Dermis blood vessel endothelial cell (primary cell): ENCODE measurements around the gene CCDC88C. TPM values are rescaled to one million over a fixed set of nuclear protein-coding genes. Genes with fewer than 3 reads are reported as not detected.
"Not testable (repeated sequence)": the region's sequence is repeated elsewhere in the genome, so short reads cannot be mapped to it uniquely, and the experiment has no call there.

ENCODE experiments used
- DNase-seq: peaks from one replicate; pipeline ENCODE4 v3.0.0; 2010
- total RNA-seq: library from RNA; depleted of rRNA; stranded (reverse); fragments of >200 nt; gene quantifications from 2 replicates; pipeline ENCODE4 v1.2.3, GENCODE V29; 2014

Gene CCDC88C
- total RNA-seq, 1 donor from 2014 or later = 50.0 TPM

GRCh38 chr14:91264151-91265150 is 153.2 kb downstream of the CCDC88C start:
- peak; percentile 35 for DNase-seq

DNA sequence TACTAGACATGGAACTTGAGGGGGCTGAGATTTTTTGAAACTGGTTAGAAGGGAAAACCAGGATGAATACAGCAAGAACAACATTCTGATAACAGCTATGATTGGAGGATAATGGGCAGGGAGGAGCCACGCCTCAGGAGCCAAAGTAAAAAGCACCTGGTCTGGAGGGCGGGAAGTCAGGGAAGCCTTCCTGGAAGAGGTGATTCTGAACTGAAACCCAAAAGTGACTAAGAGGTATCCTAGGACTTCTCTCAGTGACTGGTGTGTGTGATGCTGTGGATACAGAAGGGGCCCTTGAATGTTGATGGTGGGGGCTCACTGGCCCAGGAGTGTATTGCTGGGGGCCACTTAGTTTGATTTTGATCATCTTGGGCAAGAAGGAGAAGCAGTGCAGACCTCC is 154.3 kb downstream of the CCDC88C start:
- DNase-seq = no peak

DNA sequence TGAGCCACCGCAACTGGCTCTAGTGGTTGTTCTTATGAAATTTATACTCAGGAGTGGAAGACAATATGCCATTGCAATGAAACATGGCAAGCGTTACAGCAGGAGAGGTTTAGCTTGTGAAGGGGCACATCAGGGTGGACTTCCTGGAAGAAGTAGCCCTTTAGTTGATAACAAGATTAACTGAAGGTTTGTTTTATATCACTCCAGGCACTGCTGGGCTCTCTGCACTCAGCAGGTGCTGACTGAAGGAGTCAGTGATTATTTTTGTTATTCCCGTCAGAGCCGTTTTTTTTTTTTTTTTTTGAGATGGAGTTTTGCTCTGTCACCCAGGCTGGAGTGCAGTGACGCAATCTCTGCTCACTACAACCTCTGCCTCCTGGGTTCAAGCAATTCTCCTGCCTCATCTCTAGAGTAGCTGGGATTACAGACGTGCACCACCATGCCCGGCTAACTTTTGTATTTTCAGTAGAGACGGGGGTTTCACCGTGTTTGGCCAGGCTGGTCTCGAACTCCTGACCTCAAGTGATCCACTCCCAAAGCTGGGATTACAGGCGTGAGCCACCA is 155.6 kb downstream of the CCDC88C start:
- no peak for DNase-seq

GRCh38 chr14:91261115-91261514 is 156.5 kb downstream of the CCDC88C start:
- DNase-seq = no peak

DNA sequence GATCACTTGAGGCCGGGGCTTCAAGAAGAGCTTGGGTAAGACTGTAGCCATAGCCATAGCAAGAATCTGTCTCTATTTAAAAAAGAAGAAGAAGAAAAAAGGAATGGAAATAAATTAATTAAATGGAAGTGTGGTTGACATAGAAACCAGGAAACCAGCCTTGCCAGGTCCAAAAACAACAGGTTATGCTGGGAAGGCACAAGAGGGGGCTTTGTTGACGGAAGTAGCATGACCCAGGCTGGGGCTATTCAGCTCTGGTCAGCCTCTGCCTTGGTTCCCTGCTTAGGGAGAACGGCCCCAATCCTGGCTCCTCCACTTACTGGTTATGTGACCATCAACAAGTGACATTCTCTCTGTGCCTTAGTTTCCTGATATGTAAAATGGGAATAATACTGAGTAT is 158.7 kb downstream of the CCDC88C start:
- DNase-seq = no peak

- peak; percentile 57 for DNase-seq
Measured at GRCh38 chr14:91258011-91258618, 159.5 kb downstream of the CCDC88C start.

DNA sequence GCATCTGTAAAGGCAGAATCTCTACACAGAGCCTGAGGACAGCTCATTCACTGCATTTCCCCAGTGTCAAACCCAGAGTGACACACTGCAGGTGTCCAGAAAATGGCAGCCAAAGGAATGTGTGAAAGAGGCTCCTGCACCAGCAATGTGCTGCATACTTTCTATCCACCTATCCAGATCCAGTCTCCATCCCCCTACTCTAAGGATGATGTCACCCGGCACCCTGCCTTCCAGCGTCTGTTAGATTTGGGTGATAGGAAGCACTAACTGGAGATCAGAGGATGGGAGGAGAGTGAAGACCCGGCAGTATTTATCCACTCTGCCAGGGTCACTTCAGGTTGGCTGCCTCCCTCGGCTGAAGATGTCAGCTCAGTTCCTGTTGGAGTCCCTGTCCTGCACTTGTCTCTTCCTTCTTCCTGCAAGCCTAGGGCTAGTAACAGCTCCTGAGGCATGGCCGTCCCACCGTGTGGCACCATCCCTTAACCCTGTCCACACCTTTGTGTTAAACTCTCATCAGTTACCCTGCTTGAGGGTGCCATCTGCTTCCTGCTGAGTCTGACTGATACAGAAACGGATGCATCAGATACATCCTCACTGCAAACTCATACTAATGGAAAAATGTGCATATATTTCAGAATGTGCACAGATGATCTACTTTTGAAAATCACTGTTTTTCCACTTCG is 160.2 kb downstream of the CCDC88C start:
- no peak for DNase-seq

GRCh38 chr14:91256661-91257060 is 161.0 kb downstream of the CCDC88C start:
- no peak for DNase-seq

DNA sequence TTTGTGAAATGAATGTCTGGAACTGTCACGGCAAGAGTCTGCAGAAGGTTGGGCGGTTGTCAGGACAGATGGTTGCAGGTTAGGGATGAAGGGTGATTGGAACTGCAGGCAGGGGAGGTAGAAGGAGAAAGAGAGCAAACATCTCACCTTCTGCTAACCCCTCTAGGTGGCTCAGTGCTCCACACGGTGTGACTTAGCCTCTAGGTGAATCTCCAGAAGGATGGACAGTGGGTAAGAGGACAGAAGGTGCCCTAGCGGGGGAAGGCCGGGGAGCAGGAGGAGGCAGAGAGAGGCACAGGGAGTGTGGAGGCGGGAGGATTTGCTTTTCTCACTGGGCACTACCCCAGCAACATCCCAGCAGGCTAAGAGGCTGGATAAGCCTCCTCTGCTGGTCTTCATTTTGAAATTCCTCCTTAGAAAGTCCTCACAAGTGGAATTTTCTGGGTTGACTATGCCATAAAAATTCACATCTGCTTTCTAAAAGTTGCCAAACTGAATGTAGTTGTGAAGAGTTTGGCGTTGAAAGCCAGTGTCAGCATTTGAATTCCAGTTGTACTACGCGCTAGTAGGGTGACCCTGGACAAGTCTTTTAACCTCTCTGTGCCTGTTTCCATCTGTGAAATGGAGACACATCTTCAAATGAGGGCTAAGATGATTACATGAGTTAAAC is 162.5 kb downstream of the CCDC88C start:
- no peak for DNase-seq

DNA sequence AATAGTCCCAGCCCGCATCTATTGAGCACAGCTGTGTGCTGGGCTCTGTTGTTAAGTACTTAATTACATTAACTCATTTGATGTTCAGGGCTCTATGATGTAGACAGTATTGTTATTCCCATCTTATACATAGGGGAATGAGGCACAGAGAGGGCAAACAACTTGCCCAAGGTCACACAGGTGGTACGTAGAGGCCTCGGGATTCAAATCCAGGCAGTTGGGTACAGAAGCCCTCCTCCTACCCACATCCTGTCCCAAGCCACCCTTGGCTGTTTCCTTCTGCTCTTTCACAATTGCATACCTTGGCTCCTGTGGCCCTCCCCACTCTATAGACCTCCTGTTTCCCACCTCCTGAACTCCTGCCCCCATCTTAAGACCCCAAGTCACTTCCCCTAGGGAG is 163.2 kb downstream of the CCDC88C start:
- DNase-seq = no peak

GRCh38 chr14:91253795-91254323 is 163.8 kb downstream of the CCDC88C start:
- DNase-seq = no peak

DNA sequence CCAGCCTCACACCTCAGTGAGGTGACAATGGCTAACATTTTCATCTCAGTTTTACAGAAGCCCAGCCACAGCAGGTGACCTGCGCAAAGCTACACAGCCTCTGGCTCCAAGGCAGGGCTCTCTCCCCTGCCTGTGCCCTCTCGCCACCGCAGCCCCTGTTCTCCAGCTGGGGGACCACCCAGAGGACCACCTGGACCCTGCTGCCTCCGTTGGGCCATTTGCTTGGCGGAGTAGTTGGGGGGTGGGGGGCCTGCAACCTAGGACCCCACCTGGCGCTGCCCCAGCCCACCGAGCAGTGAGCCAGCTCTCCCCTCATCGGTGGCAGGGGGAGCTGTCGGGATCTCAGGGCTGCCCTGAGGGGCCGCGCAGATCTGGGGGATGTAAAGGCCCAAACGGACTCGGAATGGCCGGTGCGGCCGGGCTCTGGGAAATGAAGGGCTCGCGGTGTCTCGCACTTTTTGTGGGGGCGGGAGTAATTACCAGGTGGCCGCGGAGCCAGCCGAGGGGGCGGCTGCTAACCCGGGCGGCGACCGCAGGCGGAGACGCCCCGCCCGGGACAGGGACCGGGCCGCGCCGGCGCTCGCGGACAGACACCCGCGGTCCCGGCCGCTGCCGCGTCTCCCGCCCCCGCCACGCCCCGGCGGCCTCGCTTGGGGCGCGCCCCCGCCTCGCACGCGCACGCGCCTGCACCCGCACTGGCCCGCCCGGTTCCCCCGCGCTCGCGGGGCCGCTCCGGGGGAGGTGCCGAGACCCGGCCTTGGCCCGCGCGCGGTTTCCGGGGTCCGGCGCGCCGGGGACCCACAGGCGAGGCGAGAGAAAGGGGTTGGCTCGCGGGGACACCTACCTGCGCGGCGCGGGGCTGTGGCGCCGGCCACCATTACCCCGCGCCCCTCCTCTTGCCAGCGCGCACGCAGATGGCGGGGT is 164.5 kb downstream of the CCDC88C start:
- peak; percentile 42 for DNase-seq

DNA sequence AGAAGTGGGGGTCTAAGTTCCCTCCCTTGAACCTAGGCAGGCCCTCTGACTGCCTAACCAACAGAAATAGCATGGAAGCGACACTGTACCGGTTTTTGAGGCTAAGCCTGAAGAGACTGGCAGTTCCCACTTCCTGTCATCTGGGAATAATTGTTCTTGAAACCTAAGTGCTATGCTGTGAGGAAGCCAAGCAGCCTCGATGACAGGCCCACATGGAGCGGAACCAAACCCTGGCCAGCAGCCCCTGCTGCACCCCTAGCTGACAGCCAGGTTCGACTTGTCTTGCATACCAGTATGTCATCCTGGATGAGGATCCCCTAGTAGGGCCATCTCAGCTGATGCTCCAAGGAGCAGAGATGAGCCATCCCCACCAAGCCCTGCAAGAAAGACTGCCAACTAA is 166.7 kb downstream of the CCDC88C start:
- DNase-seq = no peak

DNA sequence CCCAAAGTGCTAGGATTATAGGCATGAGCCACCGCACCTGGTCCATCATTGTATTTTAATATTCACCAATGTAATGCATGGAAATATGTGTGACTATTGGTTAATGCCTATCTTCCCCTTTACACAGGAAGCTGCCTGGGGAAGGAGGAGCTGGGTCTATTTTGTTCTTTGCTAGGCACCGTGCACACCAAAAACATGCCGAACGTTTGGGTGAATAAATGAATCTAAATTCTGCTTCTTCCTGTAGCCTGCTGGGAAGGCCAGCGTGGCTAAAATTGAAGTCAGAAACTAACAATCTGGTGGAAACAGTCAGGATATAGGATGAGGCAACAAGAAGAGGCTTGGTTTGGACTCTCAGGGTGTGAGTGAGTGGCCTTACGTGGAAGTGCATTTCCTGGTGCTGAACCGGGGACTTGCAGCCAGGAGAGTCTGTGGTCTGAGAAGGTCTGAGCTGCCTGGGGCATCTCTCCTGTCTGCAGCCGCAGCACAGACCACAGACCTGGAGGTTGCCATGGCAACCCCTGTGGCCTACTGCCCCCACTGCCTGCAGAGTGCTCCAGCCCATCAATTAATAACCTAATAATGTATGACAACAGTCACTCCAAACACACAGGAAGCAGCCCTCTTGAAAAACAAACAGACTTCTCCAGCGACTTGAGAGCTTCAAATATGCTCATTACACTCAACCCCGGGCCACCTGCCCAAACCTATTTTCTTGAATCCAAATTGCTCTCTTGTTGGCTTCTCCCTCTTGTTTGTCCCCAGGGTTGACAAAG is 167.6 kb downstream of the CCDC88C start:
- peak; percentile 40 for DNase-seq

GRCh38 chr14:91246051-91246852 is 171.4 kb downstream of the CCDC88C start:
- no peak for DNase-seq

GRCh38 chr14:91245616-91246015 is 172.0 kb downstream of the CCDC88C start:
- DNase-seq = not testable (repeated sequence)

GRCh38 chr14:91245029-91245428 is 172.6 kb downstream of the CCDC88C start:
- no peak for DNase-seq

GRCh38 chr14:91244501-91244901 is 173.1 kb downstream of the CCDC88C start, which contains the start of gene GPR68:
Gene GPR68 (minus strand): TSS chr14:91244704. CDS start chr14:91235050, 9,654 bp downstream.
- DNase-seq = peak; percentile 62

- no peak for DNase-seq
Measured at GRCh38 chr14:91243074-91243471, 174.5 kb downstream of the CCDC88C start.
